ENCODE results near the gene ACER1.
"Not testable (repeated sequence)": the region's sequence is repeated elsewhere in the genome, so short reads cannot be mapped to it uniquely, and the experiment has no call there.

Gene ACER1, protein sequence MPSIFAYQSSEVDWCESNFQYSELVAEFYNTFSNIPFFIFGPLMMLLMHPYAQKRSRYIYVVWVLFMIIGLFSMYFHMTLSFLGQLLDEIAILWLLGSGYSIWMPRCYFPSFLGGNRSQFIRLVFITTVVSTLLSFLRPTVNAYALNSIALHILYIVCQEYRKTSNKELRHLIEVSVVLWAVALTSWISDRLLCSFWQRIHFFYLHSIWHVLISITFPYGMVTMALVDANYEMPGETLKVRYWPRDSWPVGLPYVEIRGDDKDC

DNA sequence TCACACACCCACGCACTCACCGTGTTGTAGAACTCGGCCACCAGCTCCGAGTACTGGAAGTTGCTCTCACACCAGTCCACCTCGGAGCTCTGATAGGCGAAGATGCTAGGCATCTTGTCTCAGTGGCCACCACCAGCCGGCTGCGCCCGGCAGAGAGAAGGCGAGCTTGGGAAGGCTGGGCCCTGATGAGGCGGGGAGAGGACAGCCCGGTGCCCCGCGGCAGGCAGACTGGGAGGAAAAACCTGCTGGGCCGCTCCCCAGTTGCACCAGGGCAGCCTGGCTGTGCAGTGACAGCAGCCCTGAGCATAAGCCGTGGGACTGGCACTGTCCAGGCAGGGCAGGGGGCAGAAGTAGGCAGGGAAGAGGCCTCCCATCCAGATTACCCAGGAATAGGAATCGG is at the start of gene ACER1:
Gene ACER1 (minus strand): TSS at position 174 of the 400 bp plus-strand sequence. CDS start 61 bp downstream, at position 113.
- DNase-seq (ENCODE audit: low spot score): no peak

DNA sequence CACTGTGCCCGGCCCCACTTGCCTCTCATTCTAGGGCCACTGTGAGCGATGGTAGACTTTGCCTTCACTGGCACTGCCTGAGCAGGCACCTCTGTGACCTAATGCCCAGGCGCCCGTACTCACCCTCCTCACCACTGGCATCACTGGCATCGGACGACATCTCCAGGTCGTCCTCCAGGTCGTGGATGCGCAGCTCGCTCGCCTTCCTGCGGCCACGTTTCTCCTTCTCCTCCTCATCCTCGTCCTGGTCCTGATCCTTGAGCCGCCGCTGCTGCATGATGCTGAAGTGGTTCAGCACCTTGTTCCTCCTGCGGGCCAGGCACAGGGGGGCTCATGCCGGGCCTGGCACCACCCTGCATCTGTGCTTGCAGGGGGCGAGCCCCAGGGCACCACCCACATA is 49.8 kb upstream of the ACER1 start:
- no peak for DNase-seq (ENCODE audit: low spot score)

DNA sequence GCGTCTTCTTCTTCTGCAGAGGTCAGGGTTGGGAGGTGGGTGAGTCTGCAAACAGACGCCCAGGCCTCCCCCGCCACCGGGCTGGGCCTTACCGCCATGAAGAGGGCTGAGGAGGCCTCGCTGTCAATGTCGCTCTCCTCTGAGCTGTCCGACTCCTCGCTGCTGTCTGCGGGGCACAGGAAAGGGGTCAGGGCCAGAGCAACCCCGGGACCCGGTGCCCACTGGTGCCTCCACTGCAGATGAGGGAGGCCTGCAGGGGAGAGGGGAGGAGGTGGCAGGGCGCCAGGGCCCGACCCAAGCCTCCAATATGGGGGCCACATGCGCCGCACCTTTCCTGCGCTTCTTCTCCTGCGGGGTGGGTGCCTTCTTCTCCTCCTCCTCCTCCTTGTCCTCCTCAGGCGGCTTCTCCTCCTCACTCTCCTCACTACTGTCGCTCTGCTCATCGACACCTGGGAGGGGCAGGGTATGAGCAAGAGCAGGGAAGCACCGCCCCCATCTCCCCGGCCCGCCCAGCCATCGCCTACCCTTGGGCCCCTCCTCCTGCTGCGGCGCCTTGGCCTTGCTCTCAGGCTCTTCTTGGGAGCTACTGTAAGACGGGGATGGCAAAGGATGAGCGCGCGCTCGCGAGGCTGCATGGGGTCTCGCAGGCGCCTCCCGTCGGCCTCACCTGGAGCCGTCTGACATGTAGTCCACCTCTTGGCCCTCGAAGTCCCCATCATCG is 47.8 kb upstream of the ACER1 start:
- no peak for DNase-seq (ENCODE audit: low spot score)

DNA sequence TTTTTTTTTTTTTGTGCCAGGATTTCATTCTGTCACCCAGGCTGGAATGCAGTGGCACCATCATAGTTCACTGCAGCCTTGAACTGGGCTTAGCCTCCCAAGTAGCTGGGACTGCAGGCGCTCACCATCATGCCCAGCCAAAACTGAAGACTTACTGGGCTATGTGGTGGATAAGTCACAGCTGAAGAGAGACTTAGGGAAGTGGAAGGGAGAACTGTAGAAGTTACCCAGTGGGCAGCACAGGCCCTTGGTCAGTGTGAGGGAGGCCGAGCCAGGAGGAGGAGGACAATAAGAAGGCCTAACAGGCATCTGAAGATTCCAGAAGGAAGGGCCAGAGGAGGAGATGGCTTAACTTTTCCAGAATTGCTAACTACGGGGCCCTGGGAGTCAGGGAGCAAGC is 46.3 kb upstream of the ACER1 start:
- no peak for DNase-seq (ENCODE audit: low spot score)

DNA sequence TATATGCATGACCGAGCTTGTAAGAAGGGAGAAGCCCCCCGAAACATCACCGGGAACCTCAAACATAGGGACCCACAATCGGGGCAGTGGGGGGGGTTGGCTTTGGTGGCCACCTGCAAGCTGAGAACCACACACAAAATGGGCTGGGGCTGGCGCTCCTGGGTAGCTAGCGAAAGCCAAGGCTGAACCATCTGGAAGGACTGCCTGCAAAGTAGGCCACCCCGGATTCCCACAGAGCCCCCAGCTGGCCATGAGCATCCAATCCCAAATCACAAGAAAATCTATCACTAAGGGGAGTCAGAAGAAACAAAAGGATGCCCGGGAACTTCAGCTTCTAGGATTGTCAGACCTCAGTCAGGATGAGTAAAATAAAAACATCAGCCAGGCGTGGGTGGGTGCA is 45.1 kb upstream of the ACER1 start:
- no peak for DNase-seq (ENCODE audit: low spot score)

DNA sequence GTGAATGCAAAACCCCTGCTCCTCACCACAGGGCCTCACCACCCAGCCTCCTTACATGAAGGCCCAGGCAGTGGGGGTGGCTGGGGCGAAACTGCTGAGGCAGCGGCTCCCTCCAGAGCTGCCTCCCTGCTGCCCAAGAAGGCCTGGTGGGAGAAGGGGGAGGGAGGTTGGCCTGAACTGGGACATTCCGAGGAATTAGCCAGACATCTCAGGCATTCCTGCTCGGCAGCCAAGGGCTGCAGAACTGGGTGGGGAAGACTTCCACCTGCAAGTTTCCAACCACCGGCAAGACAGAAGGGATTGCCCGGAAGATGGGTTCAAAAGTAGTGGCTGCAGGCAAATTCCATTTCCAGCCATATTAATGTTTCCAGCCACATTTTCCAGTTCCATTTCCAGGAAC is 44.6 kb upstream of the ACER1 start:
- DNase-seq (ENCODE audit: low spot score): peak; percentile 81

DNA sequence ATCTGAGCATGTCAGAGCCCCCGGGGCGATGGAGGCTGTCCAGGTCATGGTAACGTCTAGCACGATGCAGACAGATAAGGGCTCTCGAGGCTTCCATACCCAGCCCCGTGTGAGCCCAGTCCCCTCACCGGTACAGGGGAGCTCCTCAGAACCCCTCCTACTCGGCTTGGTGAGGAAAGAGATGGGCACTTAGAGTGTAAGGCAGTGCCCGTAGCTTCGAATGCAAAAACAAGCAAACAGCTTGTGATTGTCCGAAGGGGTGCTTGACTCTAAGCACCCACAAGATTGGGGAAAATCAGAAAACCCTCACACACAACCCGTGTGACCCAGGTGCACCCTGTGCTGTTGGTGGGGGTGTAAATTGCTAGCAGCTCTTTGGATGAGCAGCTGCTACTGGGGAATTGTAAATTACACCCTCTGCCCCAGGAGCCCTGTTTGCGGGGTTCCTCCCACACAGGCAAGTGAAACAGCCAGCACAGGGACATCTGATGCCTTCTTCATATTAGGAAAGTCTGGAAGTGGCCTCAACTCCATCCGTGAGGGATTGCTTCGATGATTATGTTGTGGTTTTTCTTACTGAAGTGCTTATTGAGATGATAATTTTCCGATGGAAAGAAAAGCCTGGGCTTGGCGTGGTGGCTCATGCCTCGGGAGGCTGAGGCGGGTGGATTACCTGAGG is 43.2 kb upstream of the ACER1 start:
- DNase-seq (ENCODE audit: low spot score): no peak

DNA sequence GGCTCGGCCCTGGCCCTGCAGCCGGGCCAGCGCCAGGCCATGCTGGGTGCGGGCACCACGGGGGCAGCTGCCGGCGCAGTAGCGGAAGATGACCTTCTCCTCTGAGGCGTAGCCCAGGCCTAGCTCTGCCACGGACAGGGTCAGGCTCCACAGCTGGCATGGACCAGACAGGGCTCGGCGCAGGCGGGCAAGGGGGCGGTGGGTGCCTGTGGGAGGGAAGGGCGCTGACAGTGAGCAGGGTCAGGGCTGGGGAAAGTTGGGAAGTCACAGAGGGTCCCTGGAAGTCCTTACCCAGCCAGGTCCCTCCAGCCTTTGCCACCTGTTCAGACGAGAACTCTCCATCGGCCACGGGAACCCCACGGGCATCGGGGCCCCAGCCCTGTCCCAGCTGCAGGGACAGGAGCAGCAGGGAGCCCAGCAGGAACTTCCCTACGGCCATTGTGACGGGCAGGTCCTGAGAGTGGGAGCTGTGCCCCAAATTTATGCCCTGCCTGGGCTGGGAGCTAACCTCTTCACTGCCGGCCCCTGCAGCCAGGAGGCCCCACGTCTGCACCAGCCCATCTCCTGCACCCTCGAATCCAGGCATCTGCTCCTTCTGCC is 42.1 kb upstream of the ACER1 start, which contains the start of gene PSPN:
Gene PSPN (minus strand): TSS at position 523 of the 600 bp plus-strand sequence. CDS start 84 bp downstream, at position 439.
- DNase-seq (ENCODE audit: low spot score): no peak

DNA sequence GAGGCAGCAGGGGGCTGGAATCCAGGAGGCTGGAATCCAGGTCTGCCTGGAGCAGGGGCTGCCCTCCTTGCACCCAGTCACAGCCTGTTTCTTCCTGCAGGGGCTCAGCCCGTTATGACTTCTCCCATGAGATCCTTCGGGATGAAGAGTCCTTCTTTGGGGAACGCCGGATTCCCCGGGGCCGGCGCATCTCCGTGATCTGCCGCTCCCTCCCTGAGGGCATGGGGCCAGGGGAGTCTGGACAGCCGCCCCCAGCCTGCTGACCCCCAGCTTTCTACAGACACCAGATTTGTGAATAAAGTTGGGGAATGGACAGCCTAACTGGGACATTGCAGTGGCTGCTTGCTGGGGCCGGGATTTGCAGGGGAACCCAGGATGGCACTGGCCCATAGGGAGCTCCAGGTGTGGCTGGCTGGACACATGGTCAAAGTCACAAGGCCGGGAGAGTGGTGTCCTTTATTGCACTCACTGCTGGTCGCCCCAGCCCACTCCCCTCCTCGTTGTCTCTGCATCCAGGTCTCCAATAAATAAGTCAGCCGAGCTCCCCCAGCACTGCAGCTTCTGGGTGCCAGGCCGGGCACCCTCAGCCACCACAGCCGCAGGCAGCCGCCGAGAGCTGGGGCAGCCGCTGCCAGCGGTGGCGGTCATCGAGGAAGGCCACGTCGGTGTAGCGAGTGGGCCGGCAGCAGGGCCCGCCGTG is 41.4 kb upstream of the ACER1 start:
- DNase-seq (ENCODE audit: low spot score): no peak

DNA sequence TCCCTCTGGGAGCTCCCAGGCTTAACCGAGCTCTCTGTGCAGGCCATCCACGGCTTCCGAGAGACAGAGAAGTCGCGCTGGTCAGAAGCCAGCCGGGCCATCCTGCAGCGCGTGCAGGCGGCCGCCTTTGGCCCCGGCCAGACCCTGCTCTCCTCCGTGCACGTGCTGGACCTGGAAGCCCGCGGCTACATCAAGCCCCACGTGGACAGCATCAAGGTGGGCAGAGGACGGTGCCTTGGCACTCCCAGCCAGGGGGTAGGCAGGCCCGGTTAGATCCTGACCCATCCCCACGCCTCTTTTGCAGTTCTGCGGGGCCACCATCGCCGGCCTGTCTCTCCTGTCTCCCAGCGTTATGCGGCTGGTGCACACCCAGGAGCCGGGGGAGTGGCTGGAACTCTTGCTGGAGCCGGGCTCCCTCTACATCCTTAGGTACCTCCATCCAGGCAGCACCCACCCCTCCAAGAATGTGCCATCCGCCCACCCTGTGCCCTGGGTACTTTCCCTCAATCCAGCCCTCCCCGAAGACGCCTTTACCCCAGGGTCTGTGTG is 40.8 kb upstream of the ACER1 start:
- no peak for DNase-seq (ENCODE audit: low spot score)

DNA sequence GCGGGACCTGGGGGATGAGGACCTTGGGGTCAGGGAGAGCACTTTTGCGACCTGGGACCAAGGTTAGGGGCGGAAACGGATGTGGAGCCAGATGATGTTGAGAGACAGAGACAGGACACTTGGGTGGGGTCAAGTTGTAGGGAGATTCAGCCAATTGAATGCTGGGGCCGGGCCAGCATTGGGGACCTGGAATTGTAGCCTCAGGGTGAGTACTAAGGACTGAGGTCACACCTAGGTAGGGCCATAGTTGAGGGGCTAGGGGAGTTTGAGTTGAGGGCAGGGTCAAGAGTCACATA is 40.3 kb upstream of the ACER1 start:
- no peak for DNase-seq (ENCODE audit: low spot score)

DNA sequence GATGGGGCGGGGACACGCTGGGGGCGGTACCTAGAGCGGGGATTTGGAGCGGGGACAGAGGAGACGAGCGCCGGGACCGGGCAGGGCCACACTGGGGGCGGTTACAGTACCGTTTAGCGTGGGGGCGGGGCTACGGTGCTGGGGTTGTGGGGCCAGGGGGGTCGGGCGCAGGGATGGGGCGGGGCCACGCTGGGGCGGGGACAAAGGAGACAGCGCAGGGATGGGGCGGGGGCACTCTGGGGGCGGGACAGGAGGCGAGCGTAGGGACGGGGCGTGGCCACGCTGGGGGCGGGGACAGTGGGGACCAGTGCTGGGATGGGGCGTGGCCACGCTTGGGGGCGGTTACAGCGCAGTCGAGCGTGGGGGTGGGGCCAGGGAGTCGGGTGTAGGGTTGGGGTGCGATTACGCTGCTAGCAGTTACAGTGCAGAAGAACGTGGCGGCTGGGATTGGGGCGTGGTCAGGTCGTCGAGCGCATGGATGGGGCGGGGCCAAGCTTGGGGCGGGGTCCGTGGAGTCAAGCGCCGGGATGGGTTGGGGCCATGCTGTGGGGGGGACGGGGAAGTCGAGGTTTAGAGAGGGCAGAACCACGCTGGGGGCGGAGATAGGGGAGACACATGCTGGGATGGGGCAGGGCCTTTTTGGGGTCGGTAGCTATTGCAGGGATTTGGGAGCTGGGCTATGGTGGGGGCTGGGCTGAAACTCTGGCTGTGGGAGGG is 39.8 kb upstream of the ACER1 start:
- DNase-seq (ENCODE audit: low spot score): peak; percentile 99

DNA sequence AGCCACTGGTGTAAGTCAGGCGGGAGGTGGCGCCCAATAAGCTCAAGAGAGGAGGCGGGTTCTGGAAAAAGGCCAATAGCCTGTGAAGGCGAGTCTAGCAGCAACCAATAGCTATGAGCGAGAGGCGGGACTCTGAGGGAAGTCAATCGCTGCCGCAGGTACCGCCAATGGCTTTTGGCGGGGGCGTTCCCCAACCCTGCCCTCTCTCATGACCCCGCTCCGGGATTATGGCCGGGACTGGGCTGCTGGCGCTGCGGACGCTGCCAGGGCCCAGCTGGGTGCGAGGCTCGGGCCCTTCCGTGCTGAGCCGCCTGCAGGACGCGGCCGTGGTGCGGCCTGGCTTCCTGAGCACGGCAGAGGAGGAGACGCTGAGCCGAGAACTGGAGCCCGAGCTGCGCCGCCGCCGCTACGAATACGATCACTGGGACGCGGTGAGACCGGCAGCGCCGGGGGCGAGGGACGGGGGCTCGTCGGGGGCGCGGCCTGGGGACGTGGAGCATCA is 39.2 kb upstream of the ACER1 start, which contains the start of gene ALKBH7:
Gene ALKBH7 (plus strand): TSS at position 201 of the 502 bp plus-strand sequence. CDS start 27 bp downstream, at position 228.
- DNase-seq (ENCODE audit: low spot score): peak; percentile 97

DNA sequence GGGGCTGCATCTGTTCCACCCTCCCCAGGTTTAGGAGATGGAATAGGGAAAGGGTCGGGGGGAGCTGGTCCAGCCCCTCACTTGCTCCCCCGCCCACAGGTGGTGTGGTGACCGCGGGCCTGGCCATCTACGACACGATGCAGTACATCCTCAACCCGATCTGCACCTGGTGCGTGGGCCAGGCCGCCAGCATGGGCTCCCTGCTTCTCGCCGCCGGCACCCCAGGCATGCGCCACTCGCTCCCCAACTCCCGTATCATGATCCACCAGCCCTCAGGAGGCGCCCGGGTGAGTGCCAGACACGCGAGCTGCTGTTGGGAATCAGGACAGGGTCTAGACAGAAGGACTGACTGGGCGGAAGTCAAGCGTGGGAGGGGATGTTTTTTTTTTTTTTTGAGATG is 30.9 kb upstream of the ACER1 start:
- DNase-seq (ENCODE audit: low spot score): no peak

DNA sequence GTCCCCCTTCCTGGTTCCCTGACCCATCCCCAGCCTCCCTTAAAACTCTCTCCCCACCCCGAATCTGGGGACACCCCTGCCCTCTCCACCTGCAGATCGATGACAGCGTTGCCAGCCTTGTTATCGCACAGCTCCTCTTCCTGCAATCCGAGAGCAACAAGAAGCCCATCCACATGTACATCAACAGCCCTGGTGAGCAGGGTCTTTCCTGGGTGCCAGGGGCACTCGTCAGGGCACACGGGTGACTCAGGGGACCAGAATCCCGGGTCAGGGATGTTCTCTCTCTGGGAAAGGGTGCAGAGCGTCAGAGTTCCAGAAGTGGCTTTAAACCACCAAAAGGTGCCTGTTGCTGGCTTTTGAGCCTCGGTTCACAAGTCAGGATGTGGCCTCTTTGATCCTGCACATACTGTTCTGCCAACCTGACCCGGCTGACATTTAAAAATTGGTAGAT is 29.0 kb upstream of the ACER1 start:
- no peak for DNase-seq (ENCODE audit: low spot score)

DNA sequence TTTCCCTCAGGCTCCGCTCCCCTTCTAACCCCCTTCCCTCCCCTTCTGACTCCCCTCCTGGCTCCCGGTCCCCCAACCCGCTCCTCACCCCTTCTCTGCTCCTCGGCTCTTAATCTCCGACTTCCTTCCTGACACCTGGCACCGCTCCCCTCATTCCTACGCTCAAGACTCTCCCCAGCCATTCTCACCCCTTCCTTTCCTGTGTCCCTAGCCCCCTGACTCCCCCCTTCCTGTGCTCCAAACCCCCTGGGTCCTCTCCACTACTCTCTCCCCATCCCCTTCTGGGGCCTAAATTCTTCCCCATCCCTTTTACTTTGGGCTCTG is 28.6 kb upstream of the ACER1 start:
- DNase-seq (ENCODE audit: low spot score): peak; percentile 30

DNA sequence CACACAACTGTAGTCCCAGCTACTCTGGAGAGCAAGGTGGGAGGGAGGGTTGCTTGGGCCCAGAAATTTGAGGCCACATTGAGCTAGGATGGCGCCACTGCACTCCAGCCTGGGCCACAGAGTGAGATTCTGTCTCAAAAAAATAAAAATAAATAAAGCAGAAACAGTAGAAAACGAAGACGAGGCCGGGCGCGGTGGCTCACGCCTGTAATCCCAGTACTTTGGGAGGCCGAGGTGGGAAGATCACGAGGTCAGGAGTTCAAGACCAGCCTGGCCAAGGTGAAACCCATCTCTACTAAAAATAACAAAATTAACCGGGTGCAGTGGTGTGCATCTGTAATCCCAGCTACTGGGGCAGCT is 27.4 kb upstream of the ACER1 start:
- not testable (repeated sequence) for DNase-seq (ENCODE audit: low spot score)

DNA sequence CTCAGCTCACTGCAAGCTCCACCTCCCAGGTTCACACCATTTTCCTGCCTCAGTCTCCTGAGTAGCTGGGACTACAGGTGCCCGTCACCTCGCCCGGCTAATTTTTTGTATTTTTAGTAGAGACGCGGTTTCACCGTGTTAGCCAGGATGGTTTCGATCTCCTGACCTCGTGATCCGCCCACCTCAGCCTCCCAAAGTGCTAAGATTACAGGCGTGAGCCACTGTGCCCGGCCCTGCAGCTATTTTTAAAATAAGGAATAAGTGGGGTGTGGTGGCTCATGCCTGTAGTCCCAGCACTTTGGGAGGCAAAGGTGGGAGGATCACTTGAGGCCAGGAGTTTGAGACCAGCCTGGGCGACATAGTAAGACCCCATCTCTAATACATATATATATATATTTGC is 27.0 kb upstream of the ACER1 start:
- DNase-seq (ENCODE audit: low spot score): not testable (repeated sequence)

DNA sequence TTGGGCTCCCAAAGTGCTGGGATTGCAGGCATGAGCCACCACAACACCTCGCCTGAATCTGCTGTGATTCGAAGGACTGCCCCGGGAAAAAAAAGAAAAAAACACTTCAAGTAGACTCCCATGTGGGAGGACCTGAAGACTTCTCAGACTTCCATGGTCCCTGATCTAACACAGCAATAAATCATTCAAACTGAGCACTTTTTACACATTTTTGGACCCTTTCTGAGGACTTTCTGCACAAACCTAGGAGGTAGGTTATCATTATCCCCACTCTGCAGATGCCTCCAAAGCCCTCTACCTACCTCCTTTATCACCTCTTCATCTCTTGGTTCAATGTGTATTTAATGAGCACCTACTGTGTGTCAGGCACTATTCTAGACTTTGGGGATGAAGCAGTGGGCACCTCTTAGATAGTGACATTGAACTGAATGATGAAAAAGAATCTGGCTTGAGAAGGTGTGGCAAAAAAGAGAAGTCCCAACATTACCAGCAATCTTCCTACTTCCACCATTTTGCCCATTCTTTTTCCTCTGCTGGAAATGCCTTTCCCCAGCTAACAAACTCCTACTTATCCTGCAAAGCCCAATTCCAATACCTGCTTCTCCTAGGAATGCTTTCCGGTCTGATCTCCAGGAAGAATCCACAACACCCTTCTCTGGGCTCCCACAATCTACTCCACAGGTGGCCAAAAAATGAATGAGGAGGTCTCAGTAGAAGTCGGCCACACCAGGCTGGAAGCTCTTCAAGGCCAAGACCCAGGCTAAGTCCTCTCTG is 26.3 kb upstream of the ACER1 start:
- DNase-seq (ENCODE audit: low spot score): no peak

DNA sequence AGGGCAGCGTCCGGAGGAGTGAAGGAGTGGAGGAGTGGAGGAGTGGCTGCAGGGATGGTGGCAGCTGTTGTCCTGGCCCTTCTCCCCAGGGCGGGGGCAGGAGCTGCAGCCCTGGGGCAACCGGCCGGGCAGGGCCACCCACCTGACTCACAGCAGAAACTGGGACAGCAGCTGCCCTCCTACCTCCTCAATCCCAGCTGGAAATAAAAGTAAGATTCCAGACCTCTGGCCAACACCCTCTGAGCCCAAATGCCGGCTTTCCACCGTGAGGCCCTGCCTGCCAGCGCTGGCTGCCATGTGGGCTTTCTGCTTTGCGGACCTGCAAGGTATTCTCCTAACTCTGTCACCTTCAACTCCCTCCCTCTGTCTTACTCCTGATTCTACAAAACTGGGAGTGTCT is 24.6 kb upstream of the ACER1 start:
- no peak for DNase-seq (ENCODE audit: low spot score)

All from GM03348 (cell line).